Inflammatory macrophage treated with lipopolysaccharide for 1 hour (primary cell): ENCODE data around the gene LRIF1.
"Not testable (repeated sequence)": the region's sequence is repeated elsewhere in the genome, so short reads cannot be mapped to it uniquely, and the experiment has no call there.

Experiments
- DNase-seq, 2 donors: peaks; one replicate each; pipeline ENCODE4 v3.0.0-alpha.2; 2020 to 2022

The LRIF1 gene, protein sequence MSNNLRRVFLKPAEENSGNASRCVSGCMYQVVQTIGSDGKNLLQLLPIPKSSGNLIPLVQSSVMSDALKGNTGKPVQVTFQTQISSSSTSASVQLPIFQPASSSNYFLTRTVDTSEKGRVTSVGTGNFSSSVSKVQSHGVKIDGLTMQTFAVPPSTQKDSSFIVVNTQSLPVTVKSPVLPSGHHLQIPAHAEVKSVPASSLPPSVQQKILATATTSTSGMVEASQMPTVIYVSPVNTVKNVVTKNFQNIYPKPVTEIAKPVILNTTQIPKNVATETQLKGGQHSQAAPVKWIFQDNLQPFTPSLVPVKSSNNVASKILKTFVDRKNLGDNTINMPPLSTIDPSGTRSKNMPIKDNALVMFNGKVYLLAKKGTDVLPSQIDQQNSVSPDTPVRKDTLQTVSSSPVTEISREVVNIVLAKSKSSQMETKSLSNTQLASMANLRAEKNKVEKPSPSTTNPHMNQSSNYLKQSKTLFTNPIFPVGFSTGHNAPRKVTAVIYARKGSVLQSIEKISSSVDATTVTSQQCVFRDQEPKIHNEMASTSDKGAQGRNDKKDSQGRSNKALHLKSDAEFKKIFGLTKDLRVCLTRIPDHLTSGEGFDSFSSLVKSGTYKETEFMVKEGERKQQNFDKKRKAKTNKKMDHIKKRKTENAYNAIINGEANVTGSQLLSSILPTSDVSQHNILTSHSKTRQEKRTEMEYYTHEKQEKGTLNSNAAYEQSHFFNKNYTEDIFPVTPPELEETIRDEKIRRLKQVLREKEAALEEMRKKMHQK

DNA sequence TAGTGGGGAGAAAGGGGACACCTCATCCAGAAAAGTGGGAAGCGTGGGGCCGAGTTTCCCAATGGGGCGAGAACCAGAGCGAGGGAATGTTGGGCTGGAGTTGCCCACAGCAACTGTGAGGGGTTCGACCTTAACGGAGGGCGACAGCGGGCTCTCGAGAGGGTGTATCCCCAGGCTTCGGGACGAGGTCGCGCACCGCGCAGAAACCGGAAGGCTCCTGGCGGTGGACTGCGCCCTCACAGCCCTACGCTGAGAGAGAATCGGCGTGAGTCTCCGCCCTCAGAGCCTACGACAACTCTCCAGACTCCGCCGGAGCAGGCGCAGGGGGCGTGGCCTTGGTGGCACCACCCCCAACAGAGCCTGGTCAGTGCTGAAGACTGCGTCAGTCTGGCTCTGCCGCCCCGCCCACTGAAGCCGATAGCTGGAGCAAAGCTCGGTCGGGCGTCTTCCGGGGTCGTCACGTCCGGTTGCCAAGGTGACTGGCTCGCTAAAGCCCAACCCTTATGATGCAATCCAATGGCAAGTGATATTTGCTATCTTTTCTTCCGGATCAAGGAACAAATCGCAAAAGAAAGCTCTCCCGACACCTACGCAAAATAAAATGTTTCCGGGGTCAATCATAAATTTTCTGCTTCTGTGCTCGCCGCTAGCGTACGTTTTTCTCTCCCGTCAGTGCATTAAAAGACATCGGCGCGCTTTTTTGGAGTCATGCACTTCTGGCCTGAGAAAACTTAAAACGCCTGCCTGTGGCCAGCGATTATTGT, at the start of gene LRIF1:
LRIF1 (minus strand) TSS at position 232 of the 764 bp plus-strand sequence. CDS start 234 bp downstream, outside the sequence.
- peak; percentile 99 to 100 for DNase-seq

DNA sequence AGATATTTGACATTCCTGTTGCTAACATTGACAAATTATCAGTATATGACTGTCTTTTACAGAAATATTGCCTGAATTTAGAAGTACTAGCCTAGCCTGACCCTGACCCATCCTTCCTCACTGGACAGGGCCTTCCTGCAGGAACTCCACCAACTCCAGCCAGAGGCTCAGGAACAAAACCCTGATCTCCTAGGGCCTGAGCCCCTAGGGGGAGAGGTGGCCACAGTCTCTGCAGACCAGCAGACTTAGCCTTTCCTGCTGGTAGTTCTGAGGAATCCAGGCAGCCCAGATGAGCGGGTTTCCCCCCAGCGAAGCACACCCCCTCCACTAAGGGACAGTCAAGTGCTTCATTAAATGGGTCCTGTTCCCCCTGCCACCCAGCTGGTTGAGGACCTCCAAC, 44.3 kb upstream of the LRIF1 start:
- no peak for DNase-seq

DNA sequence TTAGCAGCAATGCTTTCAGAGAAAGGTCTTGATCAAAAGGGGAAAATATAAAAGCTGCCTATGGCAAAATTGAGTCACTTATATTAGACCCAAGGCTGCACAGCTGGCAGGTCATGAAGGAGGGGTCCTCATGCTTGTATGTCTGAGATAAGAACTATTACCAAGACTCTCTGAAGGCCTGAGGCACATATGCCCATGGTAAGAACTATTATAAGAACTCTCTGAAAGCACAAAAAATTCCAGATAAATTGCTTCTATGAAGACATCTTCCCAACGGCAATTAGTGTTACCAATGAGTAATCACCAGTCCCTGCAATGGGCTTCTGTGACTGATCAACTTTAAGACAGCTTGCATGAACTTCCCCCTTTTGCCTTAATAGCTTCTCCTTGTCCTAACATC, 42.8 kb upstream of the LRIF1 start:
- DNase-seq = no peak

DNA sequence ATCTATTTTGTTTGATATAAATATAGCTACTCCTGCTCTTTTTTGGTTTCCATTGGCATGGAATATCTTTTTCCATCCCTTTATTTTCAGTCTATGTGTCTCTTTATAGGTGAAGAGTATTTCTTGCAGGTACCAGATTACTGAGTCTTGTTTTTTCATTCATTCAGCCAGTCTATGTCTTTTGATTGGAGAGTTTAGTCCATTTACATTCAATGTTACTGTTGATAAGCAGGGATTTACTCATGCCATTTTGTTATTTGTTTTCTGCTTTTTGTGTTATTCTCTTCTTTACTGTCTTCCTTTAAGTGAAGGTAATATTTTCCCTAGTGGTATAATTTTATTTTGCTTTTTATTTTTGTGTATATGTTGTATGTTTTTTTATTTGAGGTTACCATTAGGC, 35.9 kb upstream of the LRIF1 start:
- not testable (repeated sequence) for DNase-seq

DNA sequence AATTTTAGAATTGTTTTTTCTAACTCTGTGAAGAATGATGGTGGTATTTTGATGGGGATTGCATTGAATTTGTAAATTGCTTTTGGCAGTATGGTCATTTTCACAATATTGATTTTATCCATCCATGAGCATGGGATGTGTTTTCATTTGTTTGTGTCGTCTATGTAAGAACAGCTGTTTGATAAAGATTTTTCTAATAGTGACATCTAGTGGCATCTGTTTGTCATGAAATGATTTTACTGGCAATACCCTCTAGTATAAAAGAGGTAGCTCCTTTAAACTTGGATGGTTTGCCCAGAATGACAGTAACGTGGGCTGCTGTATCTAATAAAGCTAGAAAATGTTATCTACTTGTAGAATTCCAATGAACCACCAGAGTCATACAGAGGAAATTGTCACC, 28.6 kb upstream of the LRIF1 start:
- peak in 1 of 2 donors; percentile 62 for DNase-seq

DNA sequence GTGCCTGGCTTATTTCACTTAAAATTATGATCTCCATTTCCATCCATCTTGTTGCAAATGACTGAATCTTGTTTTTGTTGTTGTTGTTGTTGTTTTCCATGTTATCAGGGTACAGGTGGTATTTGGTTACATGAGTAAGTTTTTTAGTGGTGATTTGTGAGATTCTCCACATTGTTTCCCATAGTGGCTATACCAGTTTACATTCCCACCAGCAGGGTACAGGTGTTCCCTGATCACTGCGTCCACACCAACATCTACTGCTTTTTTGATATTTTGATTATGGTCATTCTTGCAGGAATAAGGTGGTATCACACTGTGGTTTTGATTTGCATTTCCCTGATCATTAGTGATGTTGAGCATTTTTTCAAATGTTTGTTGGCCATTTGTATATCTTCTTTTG, 27.6 kb upstream of the LRIF1 start:
- DNase-seq = not testable (repeated sequence)

DNA sequence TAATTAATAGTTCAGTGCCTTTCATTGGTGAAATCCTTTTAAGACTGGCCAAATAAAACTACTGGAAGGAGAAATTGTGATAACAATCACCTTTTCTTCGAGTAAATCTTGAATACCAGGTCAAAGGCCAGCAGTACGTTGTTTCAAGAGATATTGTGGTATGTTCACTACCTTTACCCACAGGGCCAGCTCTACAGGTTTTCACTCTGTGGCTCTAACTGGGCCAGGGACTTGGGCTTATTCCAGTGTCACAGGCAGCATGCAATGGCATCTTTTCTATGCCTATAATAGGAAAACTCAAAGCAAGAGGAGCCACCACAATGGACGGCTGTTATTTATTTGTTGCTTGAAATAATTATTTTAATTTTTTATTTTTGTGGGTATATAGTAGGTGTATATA, 26.8 kb upstream of the LRIF1 start:
- DNase-seq = no peak

DNA sequence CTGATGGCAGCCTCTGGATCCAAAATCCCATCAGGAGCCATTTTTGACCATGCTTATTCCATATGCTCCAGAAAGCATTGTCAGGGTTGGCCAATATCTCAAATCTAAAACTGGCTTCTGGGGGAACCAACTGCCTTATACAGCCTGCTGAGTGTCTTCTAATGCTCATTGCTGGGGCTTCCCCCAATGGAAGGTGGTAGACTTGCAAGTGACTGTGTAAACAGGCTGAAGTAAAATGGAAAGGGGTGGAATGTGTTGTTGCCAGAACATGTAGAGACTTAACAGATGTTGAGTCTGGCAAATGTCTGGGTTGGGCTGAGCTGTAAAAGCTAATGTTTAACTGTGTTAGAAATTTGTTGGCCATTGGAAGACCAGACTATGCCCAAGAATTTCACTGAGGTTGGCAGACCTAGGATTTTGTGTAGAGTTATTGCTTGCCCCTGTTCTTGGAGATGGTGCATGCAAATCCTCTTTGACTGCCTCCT, 22.7 kb upstream of the LRIF1 start:
- no peak for DNase-seq

DNA sequence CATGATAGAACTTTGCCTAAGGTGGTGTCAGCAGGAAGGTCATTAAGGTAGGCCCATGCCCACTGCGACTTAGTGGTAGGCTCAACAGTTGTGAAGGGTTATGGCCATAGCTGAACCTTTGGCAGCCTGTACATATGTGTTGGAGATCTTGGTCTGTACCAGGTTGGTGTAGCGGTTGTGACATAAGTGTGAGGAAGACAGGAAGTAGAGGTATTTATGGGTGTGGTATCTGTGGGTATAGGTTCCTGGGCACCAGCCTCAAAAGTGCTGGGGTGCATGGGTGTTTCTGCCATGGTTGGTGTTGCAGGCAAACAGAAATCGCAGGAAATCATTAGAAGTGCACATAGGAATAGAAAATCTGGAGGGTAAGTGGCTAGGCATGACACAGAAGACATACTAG, 18.6 kb upstream of the LRIF1 start:
- DNase-seq = no peak

DNA sequence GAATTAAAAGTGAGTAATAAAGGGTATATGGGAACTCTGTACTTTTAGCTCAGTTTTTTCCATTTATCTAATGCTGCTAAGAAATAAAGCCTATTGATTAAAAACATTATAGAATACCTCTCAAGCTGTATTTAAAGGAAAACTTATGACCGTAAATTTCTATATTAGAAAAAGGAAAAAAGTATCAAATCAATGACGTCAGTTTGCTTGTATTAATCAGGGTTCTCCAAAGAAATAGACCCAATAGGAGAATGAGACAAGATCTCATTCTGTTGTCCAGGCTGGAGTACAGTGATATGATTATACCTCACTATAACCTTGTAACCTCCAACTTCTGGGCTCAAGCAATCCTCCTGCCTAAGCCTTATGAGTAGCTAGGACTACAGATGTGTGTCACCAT, 15.4 kb upstream of the LRIF1 start:
- no peak for DNase-seq

DNA sequence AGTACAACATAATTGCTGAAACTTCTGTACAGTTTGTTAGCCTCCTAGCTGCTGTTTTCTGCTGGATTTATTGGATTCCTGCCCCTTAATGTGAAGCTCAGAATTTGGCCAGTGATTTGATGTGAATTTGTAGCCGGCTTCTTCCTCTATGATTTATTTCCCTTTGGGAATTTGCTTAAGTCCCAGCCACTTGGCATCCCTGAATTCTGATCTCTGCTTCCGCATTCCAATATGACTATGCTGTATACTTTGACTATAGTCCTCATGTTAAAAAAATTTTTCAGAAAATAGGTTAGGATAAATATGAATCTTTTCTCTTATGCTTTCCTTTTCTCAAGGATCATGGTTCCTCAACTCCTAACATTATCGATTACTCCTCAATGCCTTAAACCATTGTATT, 12.4 kb upstream of the LRIF1 start:
- no peak for DNase-seq

DNA sequence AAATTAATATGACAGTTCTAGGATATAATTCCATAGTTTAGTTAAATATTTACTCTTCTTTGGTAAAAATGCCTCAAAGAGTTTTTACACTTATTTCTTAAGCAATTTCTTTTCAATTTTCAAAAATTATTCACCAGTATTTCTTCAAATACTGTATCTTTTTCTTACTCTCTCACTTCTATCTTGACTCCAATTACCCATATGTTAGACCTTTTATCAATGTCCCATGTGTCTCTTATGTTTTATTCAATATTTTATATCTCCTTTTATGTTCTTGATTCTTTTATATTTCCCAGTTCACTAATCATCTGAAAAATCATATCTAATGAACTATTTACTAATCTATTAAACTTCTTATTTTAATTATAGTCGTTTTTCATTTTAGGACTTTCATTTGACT, 11.5 kb upstream of the LRIF1 start:
- DNase-seq = no peak

DNA sequence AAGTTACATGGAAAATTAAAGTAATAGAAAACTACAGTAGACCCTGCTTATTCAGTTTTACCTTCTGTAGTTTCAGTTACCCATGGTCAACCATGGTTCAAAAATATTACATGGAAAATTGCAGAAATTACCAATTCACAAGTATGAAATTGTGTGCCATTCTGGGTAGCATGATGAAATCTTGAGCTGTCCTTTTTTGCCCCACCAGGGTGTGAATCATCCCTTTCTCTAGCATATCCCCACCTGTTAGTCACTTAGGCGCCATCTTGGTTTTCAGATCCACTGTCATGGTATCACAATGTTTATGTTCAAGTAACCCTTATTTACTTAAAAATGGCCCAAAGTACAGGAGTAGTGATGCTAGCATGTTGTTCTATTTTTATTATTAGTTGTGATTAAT, 3.5 kb upstream of the LRIF1 start:
- no peak for DNase-seq

DNA sequence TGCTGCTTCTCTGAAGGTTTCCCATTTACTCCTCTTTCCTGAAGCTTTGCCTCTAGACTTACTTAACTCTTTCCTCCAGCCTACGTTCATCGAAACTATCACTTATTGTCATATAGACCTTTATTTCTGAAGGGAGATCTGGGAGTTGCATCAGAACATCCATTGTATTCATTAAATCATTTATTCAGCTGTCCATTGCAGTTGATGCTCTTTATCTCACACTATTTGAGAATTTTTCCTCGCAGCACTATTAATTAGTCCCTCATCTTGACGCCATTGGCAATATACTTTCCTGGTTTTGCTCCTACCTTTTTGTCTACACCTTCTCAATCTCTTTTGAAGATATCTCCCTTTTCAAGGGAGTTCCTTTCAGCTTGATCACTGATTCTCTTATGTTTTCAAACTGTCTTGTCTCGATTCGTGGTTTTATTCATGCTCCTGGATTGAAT, 757 bp upstream of the LRIF1 start:
- no peak for DNase-seq

DNA sequence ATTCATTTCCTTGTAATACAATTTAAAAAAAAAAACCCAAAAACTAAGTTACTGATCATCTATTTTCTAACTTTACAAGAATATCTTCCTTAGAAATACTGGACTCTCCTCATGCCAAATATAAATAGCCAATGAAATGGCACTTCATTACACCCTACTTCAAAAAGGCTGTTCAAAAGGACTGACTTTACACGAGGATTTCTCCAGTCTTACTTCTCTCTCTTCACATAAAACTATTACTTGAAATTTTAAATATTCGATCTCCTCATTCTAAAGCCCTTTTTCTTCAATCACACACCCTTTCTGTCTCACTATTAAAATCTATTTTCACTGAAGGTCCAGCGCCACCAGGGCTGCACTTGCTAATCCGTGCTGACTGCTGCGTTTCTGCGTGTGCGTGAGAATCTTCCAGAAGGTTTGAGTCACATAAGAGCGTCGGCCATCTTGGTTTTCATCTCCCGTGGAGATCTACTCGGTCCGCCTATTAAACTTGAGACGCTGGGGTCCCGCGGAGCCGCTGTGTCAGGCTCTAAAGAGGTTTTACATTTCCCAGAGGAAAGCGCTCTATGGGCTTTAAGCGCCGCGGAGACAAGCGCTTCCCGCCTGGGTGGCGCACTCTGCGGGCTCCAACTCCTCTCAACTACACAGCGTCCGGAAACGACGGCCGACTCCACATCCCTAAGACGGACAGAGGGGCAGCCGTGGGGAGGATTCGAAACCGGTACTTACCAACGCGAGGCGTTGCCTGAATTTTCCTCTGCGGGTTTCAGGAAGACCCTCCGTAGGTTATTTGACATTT, 631 bp downstream of the LRIF1 start:
- peak; percentile 66 to 71 for DNase-seq

DNA sequence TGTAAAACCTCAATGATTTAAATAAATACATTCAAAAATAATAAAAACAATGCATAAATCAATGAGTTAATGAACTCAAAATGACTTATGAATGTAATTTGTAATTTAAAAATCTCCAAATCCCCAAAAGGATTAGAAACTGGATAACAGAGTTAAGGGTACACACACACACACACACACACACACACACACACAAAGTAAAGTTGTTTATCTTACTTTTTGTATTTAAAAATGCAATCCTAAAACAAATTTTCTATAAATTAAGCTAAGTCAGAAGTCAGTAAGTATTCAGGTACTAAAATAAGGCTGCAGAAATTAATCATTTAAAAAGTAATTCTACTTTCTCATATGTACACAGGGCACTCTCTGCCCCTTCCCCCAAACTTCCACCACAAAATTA, 1.8 kb downstream of the LRIF1 start:
- no peak for DNase-seq

DNA sequence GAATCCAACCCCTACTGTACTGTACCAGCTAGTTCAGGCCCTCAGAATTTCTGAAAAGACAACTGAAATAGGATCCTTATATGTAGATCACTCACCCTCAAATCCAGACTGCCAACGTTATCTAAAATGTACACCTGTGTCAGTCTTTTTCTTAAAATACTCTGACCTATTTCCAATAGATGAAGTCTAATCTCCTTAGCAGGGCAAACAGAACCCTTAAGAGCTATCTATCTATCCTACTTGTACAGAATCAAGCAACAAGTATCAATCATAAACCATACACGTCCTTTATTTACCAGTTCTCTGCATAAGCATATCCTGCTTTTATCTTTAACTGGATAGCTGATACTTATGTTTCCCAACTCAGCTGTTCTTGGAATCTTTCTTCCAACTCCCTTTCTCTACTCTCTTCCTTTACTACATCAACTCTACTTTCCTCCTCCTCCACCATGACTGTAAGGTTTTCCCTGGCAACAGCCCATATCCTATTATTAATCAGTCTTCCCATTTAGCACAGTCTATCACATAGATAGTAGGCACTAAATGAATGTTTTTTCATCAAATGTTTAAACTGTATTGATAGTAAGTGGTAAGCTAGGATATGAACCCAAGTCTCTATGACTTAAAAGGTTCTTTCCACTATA, 2.8 kb downstream of the LRIF1 start:
- no peak for DNase-seq

DNA sequence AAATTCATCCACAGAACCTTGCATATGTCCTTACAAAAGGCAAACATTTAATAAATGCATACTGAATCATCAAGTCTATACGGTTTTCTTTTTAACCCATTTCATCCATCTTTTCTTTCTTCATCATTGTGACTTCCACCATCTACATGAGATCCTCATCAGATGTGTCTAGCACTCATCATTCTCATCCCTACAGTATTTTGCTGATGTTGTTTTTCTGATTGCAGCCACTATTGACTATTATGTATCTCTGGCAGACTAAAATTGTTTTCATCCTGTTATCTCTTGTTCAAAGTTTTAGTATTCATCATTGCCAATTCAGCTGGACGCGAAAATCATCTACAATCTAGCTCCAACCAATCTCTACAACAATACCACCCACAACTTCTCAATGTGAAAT, 5.9 kb downstream of the LRIF1 start:
- no peak for DNase-seq

DNA sequence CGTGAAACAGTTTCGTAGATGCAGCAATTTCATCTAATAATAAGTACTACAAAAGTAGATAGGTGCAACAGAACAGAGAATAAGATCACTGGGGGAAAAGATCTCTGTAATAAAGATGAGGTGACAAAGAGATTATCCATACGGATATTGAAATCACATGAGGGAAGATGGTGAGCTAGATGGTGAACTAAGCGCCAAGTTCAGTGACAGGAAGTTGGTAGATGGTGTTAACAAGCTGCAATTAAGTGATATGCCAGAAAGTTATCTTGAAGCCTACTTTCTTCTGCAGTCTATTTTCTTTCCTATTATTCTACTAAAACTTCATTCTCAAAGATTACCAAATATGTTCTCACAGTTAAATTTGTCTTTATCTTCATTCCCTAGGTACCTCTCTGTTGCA, 7.1 kb downstream of the LRIF1 start:
- no peak for DNase-seq

DNA sequence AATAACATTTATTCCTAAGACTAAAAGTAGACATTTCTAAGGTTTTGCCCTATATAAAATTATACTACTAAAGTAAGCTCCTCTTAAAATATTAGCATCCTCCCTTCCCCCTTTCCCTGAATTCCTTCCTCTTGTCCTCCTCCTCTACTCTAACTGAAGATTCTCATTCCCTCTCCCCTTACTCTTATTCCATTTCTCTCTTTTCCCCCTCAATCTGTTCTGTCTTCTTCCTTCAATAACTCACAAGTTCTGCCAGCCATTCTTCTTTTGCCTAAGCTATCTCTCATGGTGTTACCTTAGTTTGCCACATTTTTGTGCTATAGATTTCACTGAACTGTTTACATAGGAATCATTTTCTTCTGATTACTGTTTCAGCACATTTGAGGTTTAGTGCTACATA, 10.7 kb downstream of the LRIF1 start:
- no peak for DNase-seq

DNA sequence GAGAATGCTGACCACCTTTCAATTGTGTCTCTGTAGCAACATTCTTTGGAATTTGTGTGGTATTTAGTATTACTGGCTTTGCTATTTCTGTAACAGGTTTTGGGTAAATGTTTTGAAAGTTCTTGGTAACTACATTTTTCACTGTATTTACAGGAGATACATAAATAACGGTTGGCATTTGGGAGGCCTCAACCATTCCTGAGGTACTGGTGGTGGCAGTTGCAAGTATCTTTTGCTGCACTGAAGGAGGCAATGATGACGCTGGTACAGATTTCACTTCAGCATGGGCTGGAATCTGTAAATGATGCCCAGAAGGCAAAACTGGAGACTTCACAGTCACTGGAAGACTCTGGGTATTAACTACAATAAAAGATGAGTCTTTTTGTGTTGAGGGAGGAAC, 11.7 kb downstream of the LRIF1 start:
- DNase-seq = no peak

DNA sequence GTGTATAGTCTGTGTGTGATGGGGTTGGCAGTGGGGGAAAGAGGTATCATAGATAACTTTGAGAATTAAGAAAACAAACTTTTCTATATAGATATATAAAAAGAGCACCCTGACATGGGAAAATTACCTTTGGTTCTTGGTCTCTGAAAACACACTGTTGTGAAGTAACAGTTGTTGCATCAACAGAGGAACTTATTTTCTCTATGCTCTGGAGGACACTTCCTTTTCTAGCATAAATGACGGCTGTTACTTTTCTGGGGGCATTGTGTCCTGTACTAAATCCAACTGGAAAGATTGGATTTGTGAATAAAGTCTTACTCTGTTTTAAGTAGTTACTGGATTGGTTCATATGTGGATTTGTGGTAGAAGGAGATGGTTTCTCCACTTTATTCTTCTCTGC, 12.6 kb downstream of the LRIF1 start:
- DNase-seq = peak; percentile 22 to 41
